GM19043 (cell line): ENCODE measurements around the gene STRADB.
A peak's percentile ranks its signal among the peaks of the same experiment; 100 is the strongest.
"Not testable (repeated sequence)": the region's sequence is repeated elsewhere in the genome, so short reads cannot be mapped to it uniquely, and the experiment has no call there.

Experiments used
- ATAC-seq: cut with Tn5 transposase; IDR thresholded peaks from one replicate; pipeline ENCODE4 v1.9.1; 2021; ENCODE audit warnings: low read depth; ENCODE audit not compliant: unreplicated experiment

STRADB gene, protein sequence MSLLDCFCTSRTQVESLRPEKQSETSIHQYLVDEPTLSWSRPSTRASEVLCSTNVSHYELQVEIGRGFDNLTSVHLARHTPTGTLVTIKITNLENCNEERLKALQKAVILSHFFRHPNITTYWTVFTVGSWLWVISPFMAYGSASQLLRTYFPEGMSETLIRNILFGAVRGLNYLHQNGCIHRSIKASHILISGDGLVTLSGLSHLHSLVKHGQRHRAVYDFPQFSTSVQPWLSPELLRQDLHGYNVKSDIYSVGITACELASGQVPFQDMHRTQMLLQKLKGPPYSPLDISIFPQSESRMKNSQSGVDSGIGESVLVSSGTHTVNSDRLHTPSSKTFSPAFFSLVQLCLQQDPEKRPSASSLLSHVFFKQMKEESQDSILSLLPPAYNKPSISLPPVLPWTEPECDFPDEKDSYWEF

DNA sequence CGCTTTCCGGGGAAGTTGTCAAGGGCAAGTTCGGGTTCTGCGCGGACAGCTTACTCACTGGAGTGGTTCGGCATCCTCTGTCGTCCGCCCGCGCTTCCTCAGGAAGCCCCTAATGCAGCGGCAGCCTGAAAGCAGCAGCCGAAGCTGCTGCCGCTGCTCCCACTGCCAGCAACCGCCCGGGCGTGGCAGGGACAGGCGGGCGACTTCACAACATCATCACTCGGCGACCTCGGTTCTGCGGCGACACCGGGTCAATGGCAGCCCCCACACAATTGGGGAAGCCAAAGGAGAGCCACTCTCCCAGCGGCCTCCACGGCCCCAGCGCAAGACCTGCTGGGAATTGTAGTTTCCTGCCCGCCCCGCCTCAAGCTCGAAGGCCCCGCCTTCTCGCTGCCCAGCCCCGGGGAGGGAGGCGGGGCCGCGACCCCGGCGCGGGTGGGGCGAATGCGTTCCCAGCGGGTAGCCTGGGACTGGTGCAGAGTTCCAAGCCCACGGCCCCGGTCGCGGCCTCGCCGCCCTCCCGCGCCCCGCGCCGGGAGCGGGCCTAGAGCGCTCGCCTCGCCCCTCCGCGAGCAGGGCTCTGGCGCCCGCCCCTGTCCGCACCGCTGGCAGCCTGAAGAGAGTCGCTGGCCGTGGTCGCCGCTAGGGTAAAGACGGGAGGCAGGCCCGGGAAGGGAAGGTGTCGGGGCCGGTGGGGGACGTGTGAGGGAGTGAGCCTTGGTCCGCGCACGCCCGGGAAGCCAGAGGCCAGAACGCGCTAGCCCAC lies at the start of gene STRADB, which contains the start of gene TRAK2:
TSS of gene STRADB (plus strand) at position 449 of the 766 bp plus-strand sequence. CDS start 3,101 bp downstream, outside the sequence.
TSS of gene TRAK2 (minus strand) at position 167 of the 766 bp plus-strand sequence. CDS start 30,951 bp downstream, outside the sequence.
- ATAC-seq = peak; percentile 93

DNA sequence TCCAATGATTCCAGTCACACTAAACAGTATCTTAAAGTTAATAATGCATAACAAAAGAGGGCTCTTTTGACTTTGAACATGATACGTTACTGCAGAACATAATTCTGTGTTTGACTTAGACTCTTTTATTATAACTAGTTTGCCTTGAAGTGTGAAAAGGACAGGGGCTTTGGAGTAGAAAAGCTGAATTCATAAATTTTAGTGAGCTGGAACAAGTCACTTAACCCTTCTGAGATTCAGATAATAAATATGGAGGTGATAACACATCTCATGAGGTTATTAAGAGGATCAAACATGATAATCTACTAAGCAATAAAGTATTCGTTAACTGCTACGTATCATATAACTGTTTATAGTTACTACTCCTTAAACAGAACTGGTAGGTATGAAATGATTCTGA lies 49.7 kb upstream of the STRADB start:
- no peak for ATAC-seq

DNA sequence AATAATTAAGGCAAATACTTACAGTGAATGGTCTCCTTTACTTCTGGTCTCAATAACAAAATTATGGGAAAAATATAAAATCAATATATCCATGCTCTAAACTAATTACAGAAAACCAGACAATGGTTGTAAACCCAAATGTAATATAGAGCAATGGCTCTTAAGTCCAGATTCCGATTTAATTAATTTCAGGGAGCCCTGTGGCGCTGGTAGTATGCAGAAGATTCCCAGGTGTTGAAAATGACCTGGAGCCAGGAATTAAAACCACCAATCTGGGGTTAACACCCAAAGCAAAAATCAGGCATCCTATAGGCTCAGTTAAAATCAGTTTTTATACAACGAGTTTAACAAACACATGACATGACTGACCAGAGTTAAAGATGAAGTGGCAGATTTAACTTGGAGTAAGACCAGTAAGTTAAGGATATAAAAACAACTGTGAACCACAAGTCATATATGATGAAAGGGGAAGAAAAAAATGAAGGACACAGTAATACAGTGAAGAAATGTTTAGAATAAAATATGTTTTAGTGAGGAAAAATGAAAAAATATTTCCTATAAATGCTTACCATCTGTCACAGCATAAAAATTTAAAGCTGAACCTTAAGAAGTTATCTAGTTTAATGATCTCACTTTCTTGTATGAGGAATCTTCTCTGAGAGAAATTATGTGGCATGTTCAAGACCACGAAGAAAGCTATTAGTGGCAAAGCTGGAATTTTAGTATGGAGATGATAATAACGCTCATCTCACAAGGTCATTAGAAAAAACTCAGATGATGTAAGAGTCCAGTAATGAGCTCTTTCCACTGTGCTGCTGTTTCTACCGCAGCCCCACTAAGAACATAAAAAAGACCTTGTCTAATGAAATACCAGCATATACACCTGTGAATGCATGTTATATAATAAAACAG lies 48.6 kb upstream of the STRADB start:
- ATAC-seq = no peak

DNA sequence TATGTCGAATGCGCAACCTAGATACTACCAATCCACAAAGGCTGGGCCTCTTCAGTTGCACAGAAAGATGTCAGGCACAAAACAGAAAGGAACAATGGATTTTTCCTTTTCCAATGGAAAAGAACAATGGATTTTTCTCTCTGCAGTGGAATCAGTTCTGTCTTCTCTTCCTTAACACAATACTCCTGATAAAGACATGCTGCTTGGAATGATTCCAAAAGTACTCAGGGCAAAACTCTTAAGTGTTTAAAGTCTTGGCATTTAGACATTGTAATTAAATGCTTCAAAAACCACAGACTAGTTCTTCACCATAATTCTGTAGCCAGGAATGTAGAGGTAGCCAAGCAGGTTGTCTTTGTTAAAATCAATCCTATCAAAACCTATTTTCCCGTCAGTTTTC lies 47.7 kb upstream of the STRADB start:
- no peak for ATAC-seq

DNA sequence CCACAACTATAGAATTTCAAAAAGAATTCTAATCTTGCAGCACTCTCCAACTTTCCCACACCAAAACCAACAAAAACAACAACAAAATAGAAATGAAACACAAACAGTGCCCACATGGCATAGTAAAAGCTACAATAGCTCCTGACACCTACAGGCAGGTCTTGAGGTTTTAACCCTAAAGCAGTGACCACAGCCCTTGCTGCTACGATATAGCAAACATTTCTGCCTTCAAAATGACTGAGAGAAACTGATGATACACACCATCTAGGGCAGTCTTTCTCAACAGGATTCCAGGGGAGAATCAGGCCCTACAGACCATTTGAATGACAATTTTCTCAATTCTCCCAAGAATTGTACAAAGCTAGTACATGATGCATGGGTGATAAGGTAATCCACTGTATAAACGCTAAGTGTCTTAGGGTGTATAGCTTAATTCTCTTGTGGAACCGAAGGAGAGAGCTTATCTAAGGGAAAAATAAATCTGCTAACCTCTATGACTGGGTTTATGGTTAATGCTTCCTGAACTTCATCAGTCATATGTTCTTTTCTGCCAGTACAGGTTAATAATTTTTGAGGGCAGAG lies 46.8 kb upstream of the STRADB start:
- ATAC-seq = no peak

DNA sequence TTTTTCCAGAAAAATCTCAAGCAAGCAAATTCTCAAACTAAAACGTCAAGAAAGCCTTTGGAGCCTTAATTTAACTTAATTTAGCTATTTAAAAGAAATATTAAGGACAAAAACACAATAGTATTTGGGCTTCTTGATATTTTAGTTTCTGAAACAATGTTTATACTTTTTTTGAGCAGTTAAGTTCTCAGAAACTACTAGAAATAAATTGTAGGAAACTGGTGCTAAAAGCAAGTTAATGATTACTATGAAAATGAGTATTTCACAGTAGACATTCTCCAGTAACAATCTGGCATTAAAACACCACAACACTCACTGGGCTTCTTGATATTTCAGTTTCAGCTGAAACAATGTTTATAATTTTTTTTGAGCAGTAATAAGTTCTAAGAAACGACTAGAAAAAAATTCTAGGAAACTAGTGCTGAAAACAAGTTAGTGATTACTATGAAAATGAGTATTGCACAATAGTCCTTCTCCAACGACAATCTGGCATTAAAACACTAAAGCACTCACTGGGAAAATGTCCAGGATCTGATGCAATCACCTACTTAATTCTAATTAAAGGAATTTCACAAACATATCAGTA lies 45.4 kb upstream of the STRADB start:
- ATAC-seq = no peak

DNA sequence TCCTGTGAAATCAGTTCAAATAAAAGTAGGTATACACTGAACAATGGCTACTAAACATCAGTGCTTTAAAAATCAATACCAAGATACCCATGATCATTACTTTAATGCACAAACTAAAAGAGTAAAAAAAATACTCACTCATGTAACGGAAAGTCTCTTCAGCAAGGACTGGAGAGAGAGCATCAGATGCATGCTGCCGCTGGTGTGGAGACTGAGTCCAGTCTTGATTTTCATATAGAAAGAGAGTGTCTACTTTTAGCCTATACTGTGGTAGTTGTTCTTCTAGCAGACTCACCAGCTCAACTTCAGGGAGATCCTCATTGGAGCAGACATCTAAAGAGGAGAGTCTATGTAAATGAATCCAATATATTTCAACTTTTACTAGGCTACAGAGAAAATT lies 44.3 kb upstream of the STRADB start:
- no peak for ATAC-seq

DNA sequence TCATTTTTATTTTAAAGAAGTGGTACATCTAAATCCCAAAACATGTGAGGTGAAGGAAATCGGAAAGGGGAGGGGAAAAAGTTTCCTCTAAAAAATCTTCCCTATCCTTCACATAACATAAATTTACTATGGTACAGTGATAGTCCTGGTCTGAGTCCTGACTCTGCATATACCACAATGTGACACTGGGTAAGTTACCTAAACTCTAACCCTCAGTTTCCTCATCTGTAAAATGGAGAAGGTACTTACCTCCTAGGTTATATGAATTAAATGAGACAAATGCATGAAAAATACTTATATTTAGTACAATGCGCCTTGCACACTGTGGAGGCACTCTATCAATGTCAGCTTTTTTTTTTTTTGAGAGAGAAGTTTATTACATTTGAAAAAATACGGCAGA lies 42.6 kb upstream of the STRADB start:
- ATAC-seq = no peak

DNA sequence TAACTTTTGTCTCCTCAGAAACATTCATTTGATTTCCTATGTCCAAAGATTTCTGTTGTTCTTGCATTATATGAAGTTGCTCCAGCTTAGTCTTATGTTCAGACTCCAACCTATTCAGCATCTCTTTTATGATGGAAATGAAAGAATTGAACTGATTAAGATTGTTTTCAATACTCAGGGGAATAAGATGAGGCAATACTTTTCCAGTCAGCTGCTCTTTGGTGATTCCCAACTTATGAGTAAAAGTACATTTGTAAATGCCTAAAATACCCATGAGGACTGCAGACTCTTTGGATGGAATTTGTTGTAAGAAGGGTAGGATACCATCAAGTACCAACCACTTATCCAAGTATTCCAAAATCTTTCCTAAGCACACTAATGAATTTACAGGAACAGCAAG lies 40.1 kb upstream of the STRADB start:
- no peak for ATAC-seq

DNA sequence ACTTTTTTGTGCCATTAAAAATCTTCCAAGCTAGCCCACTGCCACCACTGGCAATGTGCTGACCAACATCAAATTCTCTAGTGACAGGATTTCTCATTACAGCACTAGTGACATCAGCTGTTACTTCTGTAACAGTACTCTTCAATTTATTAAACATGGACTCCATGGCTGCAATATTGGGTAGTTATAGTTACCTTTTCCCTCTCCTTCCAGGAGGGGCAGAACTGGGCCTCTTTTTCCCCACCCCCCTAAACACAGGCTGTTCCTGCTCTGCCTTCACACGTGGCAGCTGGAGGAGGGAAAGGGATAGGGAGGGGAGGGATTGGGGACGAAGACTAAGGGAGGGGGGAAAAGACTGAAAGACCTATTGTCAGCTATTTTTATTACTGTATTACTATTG lies 38.4 kb upstream of the STRADB start:
- no peak for ATAC-seq

DNA sequence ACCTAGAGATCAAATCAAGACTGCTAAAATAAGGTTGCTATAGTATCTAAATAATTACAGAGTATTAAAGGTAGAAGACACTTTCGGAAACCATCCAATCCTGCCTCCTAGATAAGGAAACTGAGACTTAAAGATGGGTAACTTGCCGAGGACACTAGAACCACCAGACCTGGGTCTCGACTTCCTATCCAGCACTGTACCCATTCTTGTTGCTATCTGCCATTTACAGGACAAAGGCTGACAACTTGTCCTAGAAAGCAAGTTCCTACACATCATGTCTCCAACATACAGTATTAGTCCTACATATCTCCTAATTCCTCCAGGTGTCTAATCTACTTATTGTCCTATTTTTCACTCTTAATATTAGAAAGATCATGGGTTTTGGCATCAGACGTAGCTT lies 38.0 kb upstream of the STRADB start:
- ATAC-seq = no peak

DNA sequence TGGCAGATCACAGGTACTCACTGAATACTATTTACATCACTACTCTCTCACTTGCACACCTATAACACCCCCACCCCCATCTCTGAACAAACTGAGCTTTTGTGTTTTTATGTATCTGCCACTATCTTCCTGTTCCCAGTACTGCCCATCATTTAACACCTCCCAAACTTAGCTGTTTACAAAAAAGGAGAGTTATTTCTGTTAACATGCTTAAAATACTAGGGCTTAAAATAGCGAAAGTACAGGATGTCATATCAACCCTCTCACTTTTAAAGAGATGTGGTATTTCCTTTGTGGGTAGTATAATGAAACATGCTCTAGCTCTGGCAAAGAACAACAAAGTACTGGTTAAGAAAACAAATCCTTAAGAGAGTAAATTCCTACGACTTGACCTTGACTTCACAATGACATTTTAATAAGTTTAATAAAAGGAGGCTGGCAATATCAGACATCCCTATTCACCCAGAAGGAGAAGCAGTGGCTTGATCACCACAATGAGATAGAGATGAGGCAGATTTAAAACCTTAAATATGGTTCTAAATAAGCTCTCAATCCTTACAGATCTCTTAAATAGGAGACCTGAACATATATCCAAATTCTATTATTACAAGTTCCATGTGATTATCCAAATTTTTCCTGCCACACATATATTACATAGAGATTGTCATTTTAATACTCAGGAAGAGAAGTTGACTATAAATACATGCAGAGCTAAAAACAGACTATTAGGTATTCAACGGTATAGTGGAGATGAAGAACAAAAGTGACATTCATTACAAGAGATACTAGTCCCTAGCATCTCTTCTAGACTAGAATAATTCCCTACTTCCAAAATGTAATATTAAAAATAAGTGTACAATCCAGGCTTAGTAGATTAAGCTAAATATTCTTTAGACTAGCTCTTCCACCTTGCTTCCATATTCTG lies 37.2 kb upstream of the STRADB start:
- peak; percentile 92 for ATAC-seq

DNA sequence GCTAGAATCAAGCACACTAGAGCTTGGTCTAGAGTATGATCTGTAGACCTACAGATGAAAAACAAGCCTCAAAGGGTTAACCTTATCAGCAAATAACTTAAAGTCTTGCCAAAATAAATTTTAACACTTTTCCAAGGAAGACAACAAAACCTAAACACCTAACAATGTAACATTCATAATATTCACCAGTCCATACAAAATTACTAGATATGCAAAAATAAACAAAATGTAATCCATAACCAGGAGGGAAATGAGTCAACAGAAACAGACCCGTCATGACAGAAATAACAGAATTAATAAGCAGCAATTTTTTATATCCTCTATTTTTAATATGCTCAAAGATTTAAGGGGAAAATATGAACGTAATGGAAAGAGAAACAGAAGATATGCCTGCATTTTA lies 36.4 kb upstream of the STRADB start:
- no peak for ATAC-seq

DNA sequence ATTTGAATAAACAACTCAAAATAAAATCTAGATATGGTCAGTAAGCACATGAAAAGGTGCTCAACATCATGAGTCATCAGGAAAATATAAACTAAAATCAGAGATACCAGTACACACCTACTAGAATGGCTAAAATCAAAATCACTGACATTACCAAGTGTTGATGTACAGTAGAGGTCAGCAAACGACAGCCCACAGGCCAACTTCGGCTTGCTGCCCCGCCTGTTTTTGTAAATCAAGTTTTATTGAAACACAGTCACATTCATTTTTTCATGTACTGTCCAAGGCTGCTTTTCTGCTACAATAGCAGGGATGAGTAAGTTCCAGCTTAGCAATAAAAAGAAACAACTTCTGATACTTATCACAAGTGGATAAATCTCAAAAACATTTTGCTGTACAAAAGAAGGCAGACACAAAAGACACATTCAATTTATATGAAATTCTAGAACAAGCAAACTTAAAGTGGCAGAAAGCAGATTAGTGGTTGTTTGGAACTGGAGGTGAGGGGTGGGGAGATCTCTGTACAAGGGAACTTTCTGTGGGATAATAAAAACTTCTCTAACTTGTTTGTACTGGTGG lies 32.4 kb upstream of the STRADB start:
- ATAC-seq = no peak

DNA sequence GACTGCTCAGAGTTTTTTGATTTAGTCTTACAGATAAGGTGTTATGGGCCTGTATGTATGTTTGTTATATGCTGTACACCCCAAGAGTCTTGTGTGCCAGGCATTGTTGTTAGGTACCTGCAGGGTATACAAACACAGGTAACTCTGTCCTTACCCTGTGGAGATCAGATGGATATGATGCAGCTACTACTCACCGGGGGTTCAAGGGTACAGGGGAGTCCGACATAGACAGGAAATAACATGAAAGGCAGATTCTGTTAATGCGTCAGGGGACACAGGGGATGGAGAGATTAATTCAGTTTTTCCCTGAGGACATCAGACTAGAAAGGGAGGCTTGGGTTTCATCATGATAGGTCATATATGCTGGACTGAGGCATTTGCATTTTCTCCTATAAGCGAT lies 31.6 kb upstream of the STRADB start:
- no peak for ATAC-seq

DNA sequence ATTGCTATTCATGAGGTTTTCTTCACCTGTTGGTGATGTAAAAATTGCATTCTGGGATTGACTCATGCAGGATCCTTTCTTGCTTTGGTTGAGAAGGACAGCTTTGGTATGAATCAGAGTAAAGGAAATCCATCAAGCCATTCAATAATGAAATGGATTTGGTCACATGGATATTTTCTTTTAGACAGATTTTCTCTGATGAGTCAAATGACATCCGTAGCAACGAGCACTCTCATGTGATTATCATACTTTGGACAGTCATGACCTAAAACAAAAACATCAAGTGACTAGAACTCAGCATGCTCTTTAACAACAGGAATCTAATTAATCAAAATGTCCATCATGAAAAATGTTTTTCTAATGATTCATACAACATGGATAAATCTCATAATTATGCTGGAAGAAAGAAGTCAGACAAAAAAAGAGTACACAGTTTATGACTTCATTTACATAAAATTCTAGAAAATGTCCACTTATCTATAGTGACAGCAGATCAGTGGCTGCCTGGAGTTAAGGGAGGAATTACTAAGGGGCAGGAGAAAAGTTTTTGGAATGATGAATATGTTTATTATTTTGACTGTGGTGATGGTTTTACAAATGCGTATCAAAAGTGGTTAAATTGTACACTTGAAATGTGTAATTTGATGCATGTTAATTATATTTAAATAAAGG lies 31.0 kb upstream of the STRADB start:
- no peak for ATAC-seq

DNA sequence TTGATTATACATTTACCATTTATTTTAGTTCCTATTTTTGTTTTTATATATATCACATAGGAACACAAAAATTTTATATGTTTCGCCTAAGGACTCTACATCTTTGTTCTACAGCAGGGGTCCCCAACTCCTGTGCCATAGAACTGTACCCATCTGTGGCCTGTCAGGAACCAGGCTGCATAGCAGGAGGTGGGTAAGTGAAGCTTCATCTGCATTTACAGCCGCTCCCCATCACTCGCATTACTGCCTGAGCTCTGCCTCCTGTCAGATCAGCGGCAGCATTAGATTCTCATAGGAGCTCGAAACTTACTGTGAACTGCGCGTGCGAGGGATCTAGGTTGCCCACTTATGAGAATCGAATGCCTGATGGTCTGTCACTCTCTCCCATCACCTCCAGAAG lies 25.6 kb upstream of the STRADB start:
- no peak for ATAC-seq

DNA sequence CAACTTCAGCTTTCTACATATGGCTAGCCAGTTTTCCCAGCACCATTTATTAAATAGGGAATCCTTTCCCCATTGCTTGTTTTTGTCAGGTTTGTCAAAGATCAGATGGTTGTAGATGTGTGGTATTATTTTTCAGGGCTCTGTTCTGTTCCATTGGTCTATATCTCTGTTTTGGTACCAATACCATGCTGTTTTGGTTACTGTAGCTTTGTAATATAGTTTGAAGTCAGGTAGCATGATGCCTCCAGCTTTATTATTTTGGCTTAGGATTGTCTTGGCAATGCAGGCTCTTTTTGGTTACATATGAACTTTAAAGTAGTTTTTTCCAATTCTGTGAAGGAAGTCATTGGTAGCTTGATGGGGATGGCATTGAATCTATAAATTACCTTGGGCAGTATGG lies 23.2 kb upstream of the STRADB start:
- not testable (repeated sequence) for ATAC-seq
